Stimulated activated CD8-positive, alpha-beta memory T cell treated with anti-CD3 and anti-CD28 coated beads, Interleukin-15, amount 100 ng/mL, for 48 hours (primary cell): ENCODE results near the gene SPACDR.

Experiments used
- DNase-seq, 2 donors: peaks; one replicate each; pipeline ENCODE4 v3.0.0-alpha.2; 2020; ENCODE audit warnings: low read depth in 2 of 2

Gene SPACDR

DNA sequence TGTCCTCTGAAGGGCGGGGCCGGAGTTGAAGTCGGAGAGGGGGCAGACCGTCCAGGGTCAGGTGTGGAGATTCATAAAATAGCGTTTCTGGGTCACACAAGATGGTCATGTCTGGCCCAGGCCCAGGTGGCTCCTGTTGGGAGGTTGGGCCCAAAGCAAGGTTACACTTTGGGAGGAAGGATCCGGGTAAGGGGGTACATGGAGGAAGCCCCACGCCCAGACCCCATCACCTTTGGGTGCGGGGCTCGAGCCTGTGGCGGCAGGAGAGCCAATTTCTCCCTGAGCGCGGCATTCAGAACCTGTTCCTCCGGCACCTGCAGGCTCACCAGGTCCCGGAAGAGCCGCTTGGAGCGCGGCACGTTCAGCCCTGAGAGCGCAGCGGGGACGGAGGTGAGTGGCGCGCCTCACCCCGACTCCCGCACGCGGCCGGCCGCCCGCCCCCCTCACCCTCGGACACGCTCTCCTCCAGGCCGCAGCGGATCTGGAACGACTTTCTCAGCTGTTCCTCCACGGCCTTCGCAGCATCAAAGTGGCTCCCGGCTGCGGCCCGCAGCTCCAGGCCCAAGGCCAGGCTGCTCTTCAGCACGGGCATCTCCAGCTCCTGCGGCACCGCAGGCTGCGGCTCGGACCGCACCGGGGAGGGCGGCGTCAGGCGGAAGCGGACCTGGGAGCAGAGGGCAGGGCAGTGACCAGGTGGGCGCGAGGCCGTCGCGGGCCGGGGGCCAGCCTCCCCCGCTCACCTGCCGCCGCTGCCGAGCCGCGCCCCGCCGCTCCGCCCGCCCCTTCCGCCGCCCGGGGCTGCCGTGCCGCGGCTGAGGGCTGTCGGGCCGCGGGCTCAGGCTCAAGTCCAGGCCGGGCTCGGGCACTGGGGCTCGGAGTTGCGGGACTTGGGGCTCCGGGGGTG, 28.4 kb downstream of the SPACDR start:
- DNase-seq: peak; percentile 20 to 28

DNA sequence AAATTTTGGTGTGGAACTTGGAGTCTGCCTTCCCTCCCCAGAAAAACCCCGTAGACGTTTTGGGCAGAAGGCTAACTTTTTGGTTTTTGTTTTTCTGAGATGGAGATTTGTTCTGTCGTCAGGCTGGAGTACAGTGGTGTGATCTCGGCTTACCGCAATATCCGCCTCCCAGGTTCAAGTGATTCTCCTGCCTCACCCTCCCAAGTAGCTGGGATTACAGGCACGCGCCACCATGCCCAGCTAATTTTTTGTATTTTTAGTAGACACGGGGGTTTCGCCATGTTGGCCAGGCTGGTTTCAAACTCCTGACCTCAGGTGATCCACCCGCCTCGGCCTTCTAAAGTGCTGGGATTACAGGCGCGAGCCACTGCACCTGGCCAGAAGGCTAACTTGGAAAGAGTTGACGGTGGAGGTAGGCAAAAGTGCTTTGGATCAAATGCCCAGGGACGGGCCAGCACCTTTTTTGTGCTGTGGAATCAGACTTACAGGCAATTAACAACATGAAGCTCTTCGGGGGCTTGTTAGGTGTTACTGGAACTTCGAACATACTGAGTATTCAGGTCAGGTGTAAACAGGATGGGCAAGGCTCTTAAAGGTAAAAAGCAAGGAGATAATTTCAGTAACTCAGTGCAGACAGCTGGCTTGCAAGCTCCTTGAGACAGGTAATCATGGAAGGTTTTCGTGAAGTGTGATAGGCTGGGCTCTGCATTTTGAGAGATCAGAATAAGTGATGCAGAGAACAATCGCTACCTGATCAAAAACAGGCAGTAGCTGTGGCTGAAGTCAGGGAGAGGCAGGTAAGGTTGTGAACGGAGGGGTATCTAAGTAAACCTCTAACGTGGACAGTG, 29.5 kb downstream of the SPACDR start:
- DNase-seq: no peak

DNA sequence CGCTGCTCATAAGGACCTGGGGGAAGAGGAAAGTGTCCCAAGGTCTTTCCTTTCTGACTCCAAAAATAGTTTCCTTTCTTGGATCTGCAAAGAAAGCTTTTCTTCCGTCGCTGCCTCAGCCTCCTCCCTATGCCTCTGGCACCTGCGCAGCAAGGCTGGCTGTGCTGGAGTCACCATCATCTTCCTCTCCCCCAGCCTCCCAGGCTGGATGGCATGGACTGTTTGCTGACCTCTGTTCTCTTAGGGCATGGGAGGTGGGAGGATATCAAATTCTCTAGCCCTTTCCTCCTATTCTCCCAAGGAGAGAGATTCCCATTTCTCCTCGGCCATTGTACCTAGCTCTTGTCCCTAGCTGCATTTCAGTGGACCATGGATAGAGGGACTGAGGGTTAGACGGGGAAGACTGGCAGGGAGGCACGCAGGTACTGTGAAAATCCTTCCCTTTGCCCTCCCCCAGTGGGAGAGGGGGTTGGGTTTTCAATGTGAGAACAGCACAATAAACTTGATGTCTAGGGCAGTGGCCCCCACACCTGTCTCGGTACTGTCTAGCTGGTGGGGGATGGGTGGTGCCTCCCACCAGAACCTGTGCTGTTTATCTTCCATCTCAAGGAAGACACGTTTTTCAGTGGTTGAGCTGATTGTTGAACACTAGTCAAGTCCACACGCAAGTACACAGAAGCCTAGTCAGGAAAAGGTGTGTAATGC, 30.3 kb downstream of the SPACDR start:
- DNase-seq: no peak

DNA sequence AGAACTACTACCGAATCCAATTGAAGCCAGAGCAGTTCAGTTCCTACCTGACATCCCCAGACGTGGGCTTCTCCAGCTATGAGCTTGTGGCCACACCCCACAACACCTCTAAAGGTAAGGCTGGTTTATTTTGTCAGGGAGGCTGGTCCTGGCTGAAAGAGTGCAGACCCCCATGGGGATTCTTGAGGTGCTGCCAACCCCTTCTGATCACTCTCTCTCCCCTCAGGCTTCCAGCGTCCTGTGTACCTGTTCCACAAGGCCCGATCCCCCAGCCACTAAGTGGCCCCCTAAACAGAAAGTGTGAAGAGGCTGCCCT, 30.8 kb downstream of the SPACDR start:
- DNase-seq: no peak

DNA sequence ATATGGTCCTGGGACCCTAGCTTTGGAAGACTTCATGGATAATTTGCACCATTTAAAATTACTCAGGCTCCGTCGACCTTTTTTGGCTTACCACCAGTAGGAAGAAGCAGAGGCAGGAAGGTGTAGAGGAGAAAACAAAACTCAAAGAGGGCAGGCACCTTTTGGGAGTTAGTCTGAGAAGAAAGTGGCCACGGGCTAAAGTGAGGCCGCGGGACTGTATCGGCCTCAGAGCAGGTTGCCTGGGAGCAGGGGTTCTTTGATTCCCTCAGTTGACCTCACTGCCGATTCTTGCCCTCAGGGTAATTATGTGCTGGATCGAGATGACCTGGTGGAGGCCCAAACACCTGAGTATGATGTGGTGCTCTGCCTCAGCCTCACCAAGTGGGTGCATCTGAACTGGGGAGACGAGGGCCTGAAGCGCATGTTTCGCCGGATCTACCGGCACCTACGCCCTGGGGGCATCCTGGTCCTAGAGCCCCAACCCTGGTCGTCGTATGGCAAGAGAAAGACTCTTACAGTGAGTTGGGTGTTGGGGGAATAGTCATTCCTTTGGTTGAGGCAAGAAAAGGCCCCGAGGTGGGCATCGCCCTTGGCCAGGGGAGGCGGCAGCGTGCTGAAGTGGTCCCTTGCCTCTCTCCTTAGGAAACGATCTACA, 31.3 kb downstream of the SPACDR start:
- no peak for DNase-seq

DNA sequence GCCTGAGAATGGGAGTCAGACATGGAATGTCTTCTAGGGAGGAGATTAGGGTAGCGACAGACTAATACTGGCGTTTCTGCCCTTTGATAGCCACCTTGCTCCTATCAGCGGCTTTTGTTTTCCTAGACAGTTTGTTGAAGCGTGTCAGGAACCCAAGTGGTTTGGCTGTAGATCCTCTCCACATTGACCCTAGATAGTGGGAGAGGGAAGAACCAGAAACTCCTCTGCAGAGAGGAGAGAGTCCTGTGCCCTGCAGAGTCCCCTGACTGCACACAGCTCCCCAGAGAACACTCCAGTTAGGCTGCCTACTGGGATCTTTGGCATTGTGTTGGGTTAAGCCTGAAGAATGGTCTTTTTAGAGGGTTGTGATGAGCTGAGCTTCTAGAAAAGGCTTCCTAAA, 32.0 kb downstream of the SPACDR start:
- DNase-seq: no peak

DNA sequence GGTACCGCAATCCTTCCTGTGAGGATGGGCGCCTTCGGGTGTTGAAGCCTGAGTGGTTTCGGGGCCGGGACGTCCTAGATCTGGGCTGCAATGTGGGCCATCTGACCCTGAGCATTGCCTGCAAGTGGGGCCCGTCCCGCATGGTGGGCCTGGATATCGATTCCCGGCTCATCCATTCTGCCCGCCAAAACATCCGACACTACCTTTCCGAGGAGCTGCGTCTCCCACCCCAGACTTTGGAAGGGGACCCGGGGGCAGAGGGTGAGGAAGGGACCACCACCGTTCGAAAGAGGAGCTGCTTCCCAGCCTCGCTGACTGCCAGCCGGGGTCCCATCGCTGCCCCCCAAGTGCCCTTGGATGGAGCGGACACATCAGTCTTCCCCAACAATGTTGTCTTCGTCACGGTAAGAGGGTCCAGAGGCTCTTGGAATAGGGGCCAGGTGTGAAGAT, 32.7 kb downstream of the SPACDR start:
- no peak for DNase-seq

DNA sequence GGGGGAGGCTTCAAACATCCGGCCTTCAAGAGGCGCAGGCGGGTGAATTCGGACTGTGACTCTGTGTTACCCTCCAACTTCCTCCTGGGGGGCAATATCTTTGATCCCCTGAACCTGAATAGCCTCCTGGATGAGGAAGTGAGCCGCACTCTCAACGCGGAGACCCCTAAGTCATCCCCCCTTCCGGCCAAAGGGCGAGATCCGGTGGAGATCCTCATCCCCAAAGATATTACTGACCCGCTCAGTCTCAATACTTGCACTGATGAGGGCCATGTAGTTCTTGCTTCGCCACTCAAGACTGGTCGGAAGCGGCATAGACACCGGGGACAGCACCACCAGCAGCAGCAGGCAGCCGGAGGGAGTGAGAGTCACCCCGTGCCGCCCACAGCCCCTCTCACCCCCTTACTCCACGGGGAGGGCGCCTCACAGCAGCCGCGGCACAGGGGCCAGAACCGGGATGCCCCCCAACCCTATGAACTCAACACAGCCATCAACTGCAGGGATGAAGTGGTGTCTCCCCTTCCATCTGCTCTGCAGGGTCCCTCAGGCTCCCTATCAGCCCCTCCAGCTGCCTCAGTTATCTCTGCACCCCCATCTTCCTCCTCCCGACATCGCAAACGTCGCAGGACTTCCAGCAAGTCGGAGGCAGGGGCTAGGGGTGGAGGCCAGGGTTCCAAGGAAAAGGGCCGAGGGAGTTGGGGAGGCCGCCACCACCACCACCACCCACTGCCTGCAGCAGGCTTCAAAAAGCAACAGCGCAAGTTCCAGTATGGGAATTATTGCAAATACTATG, 33.4 kb downstream of the SPACDR start:
- DNase-seq: peak in 1 of 2 donors; percentile 20

DNA sequence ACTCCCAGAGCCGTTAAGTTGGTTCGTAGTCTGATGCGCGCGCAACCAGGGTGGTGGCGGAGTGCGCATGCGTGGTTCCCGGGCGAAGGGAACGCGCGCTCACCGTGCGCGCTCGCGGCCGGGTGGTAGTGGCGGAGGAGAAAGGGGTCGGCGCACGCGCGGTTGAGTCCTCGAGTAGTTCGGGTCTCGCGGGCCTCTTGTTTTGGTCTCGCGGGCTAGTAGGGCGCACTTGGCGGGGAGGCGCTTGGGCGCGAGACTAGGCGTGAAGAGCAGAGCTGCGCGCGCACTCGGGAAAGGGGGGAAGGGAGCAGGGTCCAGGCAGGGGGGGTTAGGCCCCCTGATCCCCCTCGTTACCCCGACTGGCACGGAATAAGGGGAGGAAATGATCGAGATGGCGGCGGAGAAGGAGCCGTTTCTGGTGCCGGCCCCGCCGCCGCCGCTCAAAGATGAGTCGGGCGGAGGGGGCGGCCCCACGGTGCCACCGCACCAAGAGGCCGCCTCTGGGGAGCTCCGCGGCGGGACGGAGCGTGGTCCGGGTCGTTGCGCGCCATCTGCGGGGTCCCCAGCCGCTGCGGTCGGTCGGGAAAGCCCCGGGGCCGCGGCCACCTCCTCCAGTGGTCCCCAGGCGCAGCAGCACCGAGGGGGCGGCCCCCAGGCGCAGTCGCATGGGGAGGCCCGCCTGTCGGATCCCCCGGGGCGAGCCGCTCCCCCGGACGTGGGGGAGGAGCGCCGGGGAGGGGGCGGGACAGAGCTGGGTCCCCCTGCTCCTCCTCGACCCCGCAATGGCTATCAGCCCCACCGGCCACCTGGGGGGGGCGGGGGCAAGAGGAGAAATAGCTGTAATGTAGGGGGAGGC, 34.2 kb downstream of the SPACDR start, which contains the start of gene MEPCE:
TSS of gene MEPCE (plus strand) at position 195 of the 856 bp plus-strand sequence. CDS start at position 383, 188 bp downstream.
- peak; percentile 92 to 94 for DNase-seq

DNA sequence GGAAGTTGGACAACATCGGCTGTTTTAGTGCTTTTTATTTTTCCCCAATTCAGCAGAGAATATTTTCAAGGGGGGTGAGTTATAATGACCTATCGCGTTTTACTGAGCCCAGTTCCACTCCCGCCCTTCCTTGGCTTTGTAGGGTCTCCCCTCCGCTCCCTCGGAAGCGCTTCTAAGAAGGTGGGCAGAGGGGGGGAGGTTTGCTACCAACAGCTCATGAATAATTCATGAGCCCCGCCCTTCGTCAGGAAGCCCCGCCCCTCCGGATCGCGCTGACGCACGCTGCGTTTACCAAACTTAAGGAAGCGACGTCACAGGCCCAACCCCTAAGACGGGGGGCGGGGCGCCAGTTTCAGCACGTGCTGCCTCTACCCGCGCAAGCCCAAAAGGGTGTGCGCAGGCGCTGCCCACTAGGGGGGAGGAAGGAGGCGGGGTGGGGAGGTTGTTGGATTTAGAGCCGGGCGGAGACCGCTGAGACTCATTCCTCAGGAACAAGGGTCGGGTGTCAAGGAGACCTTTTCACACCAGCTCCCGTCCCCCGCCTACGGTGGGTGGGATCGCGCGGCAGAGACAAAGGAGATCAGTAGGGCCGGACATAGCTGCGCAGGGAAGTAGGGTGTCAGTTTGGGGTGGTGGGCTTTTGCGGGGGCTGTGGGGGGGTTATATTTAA, 35.0 kb downstream of the SPACDR start:
- peak; percentile 100 for DNase-seq

DNA sequence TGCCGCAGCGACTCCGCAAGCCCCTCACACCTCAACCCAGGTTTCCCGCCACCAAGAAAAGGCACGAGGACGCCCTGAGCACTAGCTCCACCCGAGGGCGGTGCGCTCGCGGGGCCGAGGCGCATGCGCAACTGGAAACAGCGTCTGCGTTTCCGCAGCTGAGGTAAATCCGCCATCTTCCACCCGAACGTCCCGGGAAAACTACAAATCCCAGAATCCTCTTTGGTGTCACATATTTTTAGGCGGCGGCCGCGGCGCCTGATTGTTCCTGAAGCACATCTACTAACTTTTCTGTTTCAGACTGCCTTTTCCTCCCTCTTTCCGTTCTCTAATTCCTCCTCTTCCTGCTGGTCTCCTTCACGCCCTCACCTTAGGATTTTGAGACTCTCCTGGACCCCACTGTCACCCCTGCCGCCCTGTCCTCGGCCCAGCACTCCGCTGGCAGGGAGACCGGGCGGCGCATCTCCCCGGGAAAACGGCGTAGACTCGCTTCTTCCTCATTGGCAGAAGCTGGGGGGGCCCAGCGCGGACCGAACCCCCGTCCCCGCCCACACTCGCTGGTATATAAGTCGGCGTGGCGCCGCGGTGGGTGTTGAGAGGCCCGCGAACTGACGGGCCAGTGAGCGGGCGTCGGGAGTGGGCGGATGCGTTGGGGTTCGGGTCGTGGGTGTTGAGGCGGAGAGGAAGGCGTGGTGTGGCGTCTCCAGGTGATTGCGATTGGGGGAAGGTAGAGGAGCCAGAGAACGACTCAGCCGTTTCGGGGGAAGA, 35.7 kb downstream of the SPACDR start, which contains the start of gene ZCWPW1:
TSS of gene ZCWPW1 (minus strand) at position 505 of the 768 bp plus-strand sequence. CDS start 8,054 bp downstream, outside the sequence.
- peak; percentile 94 to 95 for DNase-seq

DNA sequence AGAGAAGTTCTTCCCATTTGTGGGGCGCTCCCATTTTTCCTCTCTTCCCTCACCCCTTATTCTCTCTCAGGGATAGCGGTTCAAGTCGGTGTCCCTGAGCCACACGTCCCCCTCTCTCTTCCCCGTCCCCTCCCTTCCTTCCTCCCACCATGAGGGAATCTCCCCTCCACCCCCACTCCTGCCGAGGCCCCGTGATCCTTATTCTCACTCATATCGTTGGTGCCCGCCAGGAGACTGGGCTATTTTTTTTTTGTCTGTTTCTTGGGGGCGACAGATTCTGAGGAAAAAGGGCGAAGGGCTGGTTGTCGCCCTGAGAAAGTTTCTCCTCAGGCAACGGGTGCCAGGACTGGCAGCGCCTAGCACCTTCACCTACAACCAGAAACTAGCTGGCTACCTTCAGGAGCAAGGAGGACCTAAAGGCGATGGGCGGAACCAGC, 36.3 kb downstream of the SPACDR start:
- DNase-seq: no peak

DNA sequence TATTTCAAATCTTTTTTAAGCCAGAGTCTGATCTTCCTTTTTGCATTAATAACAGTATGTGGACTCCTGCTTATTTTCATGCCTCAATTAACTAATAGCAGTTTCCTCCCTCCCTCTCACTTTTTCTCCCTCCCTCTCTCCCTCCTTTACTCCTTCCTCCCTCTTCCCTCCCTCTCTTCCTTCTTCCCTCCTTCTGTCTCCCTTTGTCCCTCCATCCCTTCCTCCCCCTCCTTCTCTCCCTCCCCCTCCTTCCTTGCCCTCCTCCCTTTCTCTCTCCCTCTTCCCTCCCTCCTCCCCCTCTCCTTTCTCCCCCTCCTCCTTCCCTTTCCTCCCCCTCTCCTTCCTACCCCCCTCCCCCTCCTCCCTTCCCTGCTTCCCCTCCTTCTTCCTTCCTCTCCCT, 37.5 kb downstream of the SPACDR start:
- DNase-seq: no peak

DNA sequence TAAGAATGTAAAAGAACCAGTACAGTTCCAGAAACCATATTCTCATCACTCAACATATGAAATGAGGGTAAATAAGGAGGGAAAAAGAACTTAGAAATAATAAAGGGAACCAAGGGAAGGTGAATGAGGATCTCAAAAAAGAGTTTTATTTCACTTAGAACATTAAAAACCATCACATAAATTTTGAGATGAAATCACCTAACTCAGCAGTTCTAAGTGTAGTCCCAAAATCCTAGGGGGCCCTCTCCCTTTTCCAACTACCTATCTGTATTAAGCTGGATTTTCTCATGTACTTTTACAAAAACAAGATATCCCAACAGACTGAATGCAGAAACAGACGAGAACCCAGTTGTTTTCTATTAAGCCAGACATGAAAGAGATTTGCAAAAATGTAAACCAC, 38.7 kb downstream of the SPACDR start:
- DNase-seq: no peak

DNA sequence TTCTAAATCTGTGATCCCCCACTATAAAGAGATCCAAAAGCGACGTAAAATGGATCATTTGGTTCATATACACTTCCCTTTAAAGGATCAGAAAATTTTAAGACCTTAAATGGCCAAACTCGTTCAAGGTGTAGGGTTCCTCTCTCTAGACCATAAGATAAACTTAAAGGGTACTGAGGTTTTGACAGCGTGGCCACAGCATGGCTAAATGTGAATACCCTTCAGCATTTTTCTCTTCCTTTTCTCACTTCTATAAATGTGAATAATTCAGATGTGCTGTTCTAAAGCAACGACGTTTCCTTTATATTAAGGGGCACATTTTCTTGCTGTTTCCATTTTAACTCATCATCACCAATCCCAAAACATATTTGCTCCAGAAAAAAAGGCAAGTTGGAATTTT, 40.7 kb downstream of the SPACDR start:
- no peak for DNase-seq

DNA sequence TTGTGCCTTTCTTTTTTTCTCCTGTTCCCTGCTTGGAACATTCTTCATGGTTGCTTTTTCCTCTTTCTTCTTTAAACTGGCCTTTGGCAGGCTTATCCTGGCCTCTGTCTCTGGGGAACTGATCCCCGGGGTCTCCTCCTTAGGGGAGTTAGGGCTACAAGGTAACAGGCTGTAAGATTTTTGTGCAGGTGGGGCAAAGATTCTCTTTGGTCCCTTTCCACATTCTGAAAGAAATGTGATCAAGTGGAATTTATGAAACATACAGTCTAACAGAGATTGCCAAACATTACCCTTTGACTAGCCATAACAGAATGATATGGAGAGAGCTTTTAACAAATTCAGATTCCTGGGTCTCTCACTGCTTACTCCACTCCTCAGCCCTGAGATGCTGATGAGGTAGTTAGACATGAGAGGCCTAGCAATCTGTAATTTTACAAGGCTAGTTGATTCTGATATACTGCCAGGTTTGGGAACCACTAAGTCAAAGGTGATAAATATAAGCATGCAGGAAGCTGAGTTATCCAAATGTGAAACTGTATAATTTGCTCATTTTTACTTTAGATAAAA, 44.3 kb downstream of the SPACDR start:
- DNase-seq: no peak

DNA sequence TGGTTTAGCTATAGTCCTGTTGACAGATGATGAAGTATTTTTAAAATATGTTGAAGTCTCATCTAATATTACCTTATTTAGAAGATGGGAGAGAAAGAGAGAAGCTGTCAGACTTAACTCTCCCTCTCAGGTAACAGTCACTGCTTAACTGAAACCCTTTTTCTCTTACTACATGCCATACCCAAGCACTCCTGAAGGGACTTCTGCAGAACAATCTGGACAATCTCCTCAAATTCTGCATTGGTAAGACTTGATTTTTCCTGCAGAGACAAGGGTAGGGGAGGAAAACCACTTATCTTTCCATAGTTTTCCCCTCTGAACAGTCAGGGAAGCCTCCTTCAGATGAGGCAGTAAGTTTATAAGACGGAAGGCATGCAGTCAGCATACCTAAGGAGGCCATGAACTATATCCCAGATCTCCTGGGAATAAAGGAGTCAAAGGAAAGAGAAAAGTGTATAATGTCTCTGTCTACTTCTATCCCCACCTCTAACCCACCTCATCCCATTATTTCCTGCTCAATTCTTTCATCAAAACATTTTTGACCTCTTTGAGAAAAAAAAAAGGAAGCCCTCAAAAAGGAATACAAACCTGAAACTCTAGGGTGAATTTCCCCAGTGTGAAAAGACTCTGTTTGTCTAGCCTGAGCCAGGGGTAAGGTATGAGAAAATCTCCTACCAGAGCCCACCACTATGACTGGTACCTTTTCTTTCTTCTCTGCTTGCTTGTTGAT, 45.0 kb downstream of the SPACDR start:
- DNase-seq: no peak
